GM19395 (cell line): ENCODE results near the gene MAML2.
"Not testable (repeated sequence)": the region's sequence is repeated elsewhere in the genome, so short reads cannot be mapped to it uniquely, and the experiment has no call there.

Source experiments
- ATAC-seq: cut with Tn5 transposase; IDR thresholded peaks from one replicate; pipeline ENCODE4 v1.9.1; 2021; ENCODE audit warnings: mild to moderate bottlenecking, moderate library complexity; ENCODE audit not compliant: unreplicated experiment

The MAML2 gene

GRCh38 chr11:96193745-96194443 is 149.1 kb downstream of the MAML2 start:
- ATAC-seq = no peak

GRCh38 chr11:96191752-96192151 is 151.2 kb downstream of the MAML2 start:
- no peak for ATAC-seq

GRCh38 chr11:96189351-96189750 is 153.6 kb downstream of the MAML2 start:
- ATAC-seq = peak; percentile 49

- ATAC-seq = peak; percentile 40
Measured at GRCh38 chr11:96188243-96189006, 154.6 kb downstream of the MAML2 start.

GRCh38 chr11:96187822-96188221 is 155.2 kb downstream of the MAML2 start:
- ATAC-seq = no peak

GRCh38 chr11:96186806-96187205 is 156.2 kb downstream of the MAML2 start:
- no peak for ATAC-seq

GRCh38 chr11:96185220-96185768 is 157.7 kb downstream of the MAML2 start:
- peak; percentile 78 for ATAC-seq

GRCh38 chr11:96180937-96181336 is 162.1 kb downstream of the MAML2 start:
- ATAC-seq = not testable (repeated sequence)

- ATAC-seq = peak; percentile 26
Measured at GRCh38 chr11:96180341-96180740, 162.7 kb downstream of the MAML2 start.

GRCh38 chr11:96179905-96180304 is 163.1 kb downstream of the MAML2 start:
- peak; percentile 52 for ATAC-seq

- ATAC-seq = no peak
Measured at GRCh38 chr11:96178887-96179279, 164.1 kb downstream of the MAML2 start.

GRCh38 chr11:96178049-96178886 is 164.7 kb downstream of the MAML2 start:
- ATAC-seq = no peak

- no peak for ATAC-seq
Measured at GRCh38 chr11:96177146-96177545, 165.8 kb downstream of the MAML2 start.

GRCh38 chr11:96173906-96174305 is 169.1 kb downstream of the MAML2 start:
- ATAC-seq = no peak

GRCh38 chr11:96173422-96173821 is 169.6 kb downstream of the MAML2 start:
- no peak for ATAC-seq

GRCh38 chr11:96172604-96173003 is 170.4 kb downstream of the MAML2 start:
- no peak for ATAC-seq

GRCh38 chr11:96169250-96169649 is 173.7 kb downstream of the MAML2 start:
- ATAC-seq = no peak

- no peak for ATAC-seq
Measured at GRCh38 chr11:96168623-96169022, 174.4 kb downstream of the MAML2 start.

- ATAC-seq = no peak
Measured at GRCh38 chr11:96167787-96168186, 175.2 kb downstream of the MAML2 start.

- ATAC-seq = no peak
Measured at GRCh38 chr11:96167203-96167758, 175.7 kb downstream of the MAML2 start.
